ENCODE data around the gene STIP1. TPM values are rescaled to one million over a fixed set of nuclear protein-coding genes. Genes with fewer than 3 reads are reported as not detected.

Gene STIP1
- total and polyA plus RNA-seq, 9 of the 15 experiments (the other 6 are each of a cell fraction or from before 2014, with no cell fraction given), result 58.1 to 465 (median 346) TPM

DNA sequence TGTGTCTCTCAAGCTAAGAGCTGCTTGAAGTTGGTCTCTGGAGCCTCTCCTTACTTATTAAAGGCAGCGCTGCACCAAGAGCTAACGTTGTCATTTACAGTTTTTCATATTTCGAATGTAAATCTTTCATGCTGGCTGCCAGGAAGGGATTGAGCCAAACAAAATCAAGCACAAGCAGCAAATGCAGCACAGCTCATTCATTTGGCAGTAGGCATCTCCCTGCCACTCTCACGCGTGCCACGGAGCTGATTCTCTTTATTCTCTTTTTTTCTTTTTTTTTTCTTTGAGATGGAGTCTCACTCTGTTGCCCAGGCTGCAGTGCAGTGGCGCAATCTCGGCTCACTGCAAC is 47.0 kb downstream of the STIP1 start:
- ATAC-seq, result no peak
- Histone ChIP-seq H4K20me1 (replicated peaks; ENCODE audit: control insufficient read depth, insufficient read depth, low read length) (no peaks in the 10 kb centered on the region), H3K9me1 (ENCODE audit: control insufficient read depth, insufficient read depth, low read length) (no peaks in the 10 kb centered on the region), H3K36me3 (ENCODE audit: control insufficient read depth, insufficient read depth, low read length) (peaks cover 29% of the 10 kb centered on the region; the same call in 2 of the 3 replicates), H3K9me3 (replicated peaks; ENCODE audit: control insufficient read depth, insufficient read depth, low read depth, low read length) (no peaks in the 10 kb centered on the region), H3K27me3 (ENCODE audit: control insufficient read depth in 2 of 2, insufficient read depth in 2 of 2, low read length in 2 of 2) (no peaks in the 10 kb centered on the region), H3K9ac (ENCODE audit: insufficient read depth in 1 of 2, low read depth in 2 of 2, low read length in 2 of 2) (peak overlapping the region; percentile 48 to 71; a peak in 2 of 4 replicates), H3K4me2 (ENCODE audit: insufficient read depth, low read length) (0 out of 2 replicates have a peak overlapping the region, but pooled peaks have one; percentile 67), H3K79me2 (ENCODE audit: control insufficient read depth, insufficient read depth, low read length) (peaks cover 41% of the 10 kb centered on the region), H3K4me3 (no peak overlapping the region), H3K27ac (ENCODE audit: extremely low read depth, low read depth, low read length) (no peak overlapping the region; the same call in 2 of the 3 replicates), H3K4me1 (replicated peaks in 1 of 2; ENCODE audit: control insufficient read depth in 2 of 2, insufficient read depth in 2 of 2, low read length in 2 of 2) (peaks cover 37 to 73% of the 10 kb centered on the region in 2 experiments), H2AFZ (ENCODE audit: low read depth, low read length) (no peak overlapping the region)
- ChIA-PET CTCF (ENCODE audit: low intra/inter-chr PET ratio) (no interaction called here), POLR2A (interaction anchor here (0.6 to 2.5 kb wide), 9 partner anchors 8 to 85 kb away, joined by 3 to 11 read pairs (median 4); partner anchors contain the start of genes FERMT3, FKBP2, PPP1R14B and PRDX5)
- no peak for DNase-seq (ENCODE audit: extremely low read depth in 1 of 4, low spot score in 3 of 4)
- intact Hi-C loops (cut with micrococcal nuclease), result no loop called here
- no peak for TF ChIP-seq RB1 (IDR thresholded peaks at IDR 0.05; ENCODE audit: low read depth)
- peak; percentile 43; the same call in 1 of the 2 replicates for TF ChIP-seq CEBPB (tag; IDR thresholded peaks at IDR 0.05)
- WGBS (ENCODE audit: insufficient coverage, low coverage, missing lambda C conversion rate), result 84% methylated on average over 8 of the region's 8 CpGs
- BruUV-seq (replicated peaks), result no TSS peak
- in situ Hi-C loops (cut with MboI), result no loop called here
- peak; percentile 37 for FAIRE-seq

DNA sequence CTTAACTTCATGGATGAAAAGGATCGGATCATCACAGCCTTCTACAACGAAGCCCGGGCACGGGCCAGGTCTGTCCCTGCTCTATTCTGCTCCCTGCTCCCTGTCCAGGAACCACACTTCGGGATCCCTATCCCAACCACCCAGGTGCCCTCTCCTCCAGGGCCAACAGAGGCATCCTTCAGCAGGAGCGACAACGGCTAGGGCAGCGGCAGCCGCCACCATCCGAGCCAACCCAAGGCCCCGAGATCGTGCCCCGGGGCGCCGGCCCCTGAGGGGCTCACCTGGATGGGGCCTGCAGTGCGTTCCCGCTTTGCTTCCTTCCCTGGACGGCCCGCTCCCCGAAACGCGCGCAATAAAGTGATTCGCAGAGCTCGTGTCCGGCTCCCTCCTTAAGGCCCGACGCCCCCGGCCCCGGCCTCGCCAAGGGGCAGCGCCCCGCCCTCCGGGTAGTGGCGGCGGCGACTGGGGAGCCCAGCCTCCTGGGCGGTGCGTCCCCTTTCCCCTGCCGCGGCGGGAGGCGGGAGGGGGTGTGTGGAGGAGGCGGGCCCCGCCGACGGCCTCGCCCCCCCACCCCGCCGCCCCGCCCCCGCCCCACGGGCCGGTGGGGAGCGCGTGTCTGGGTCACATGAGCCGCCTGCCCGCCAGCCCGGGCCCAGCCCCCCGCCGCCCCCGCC is 48.1 kb downstream of the STIP1 start, which contains the start of gene VEGFB:
VEGFB (plus strand) TSS at position 672 of the 674 bp plus-strand sequence. CDS start 250 bp downstream, outside the sequence.
- peaks cover 39% of the 10 kb centered on the region for H3K79me2 ChIP-seq (ENCODE audit: control insufficient read depth, insufficient read depth, low read length)
- intact Hi-C loops (cut with micrococcal nuclease) (no loop called here), in situ Hi-C loops (cut with MboI) (no loop called here)
- peak within 1 kb of the TSS; percentile 62; the same call in 2 of the 3 replicates for H3K27ac ChIP-seq (ENCODE audit: extremely low read depth, low read depth, low read length)
- POLR2A ChIA-PET, result interaction anchor here (2.2 kb wide), 1 partner anchor 11 kb away, joined by 10 read pairs; no protein-coding TSS in a partner anchor
- peak within 1 kb of the TSS; percentile 58 to 91 for H3K9ac ChIP-seq (ENCODE audit: insufficient read depth in 1 of 2, low read depth in 2 of 2, low read length in 2 of 2)
- no peak within 1 kb of the TSS; the same call in 1 of the 2 replicates for H2AFZ ChIP-seq (ENCODE audit: low read depth, low read length)
- peak within 1 kb of the TSS; percentile 88 for H3K4me2 ChIP-seq (ENCODE audit: insufficient read depth, low read length)
- no peaks in the 10 kb centered on the region for H3K9me1 ChIP-seq (ENCODE audit: control insufficient read depth, insufficient read depth, low read length)
- no peaks in the 10 kb centered on the region for H3K9me3 ChIP-seq (replicated peaks; ENCODE audit: control insufficient read depth, insufficient read depth, low read depth, low read length)
- DNase-seq (ENCODE audit: extremely low read depth in 1 of 4, low spot score in 3 of 4), result peak; percentile 84 to 87 (median 86)
- CTCF ChIA-PET (ENCODE audit: low intra/inter-chr PET ratio), result no interaction called here
- peaks cover 37% of the 10 kb centered on the region; the same call in 2 of the 3 replicates for H3K36me3 ChIP-seq (ENCODE audit: control insufficient read depth, insufficient read depth, low read length)
- WGBS (ENCODE audit: insufficient coverage, low coverage, missing lambda C conversion rate), result 14% methylated on average over 31 of the region's 62 CpGs
- peak within 1 kb of the TSS; percentile 71 for H3K4me3 ChIP-seq
- ATAC-seq, result peak; percentile 67
- peaks cover 37 to 70% of the 10 kb centered on the region in 2 experiments for H3K4me1 ChIP-seq (replicated peaks in 1 of 2; ENCODE audit: control insufficient read depth in 2 of 2, insufficient read depth in 2 of 2, low read length in 2 of 2)
- no peaks in the 10 kb centered on the region for H3K27me3 ChIP-seq (ENCODE audit: control insufficient read depth in 2 of 2, insufficient read depth in 2 of 2, low read length in 2 of 2)
- no peak for FAIRE-seq
- BruUV-seq (replicated peaks), result TSS peak; percentile 47
- no peaks in the 10 kb centered on the region for H4K20me1 ChIP-seq (replicated peaks; ENCODE audit: control insufficient read depth, insufficient read depth, low read length)
- 0 out of 4 replicates have a peak, but pooled peaks of 1 of the 2 experiments have one; percentile 46 for TF ChIP-seq SIN3A (IDR thresholded peaks at IDR 0.05; ENCODE audit: borderline replicate concordance in 2 of 2, control insufficient read depth in 1 of 2, low read depth in 2 of 2, low read length in 2 of 2)
- peak; percentile 55; the same call in 1 of the 2 replicates for TF ChIP-seq MTA3 (IDR thresholded peaks at IDR 0.05; ENCODE audit: borderline replicate concordance)
- no peak for TF ChIP-seq PHF21A (IDR thresholded peaks at IDR 0.05; ENCODE audit: borderline replicate concordance, low read depth)
- TF ChIP-seq, protein P1, sequence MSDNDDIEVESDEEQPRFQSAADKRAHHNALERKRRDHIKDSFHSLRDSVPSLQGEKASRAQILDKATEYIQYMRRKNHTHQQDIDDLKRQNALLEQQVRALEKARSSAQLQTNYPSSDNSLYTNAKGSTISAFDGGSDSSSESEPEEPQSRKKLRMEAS (CRISPR knock-in tag; IDR thresholded peaks at IDR 0.05), result peak; percentile 46; the same call in 1 of the 2 replicates
- TF ChIP-seq, protein P2, sequence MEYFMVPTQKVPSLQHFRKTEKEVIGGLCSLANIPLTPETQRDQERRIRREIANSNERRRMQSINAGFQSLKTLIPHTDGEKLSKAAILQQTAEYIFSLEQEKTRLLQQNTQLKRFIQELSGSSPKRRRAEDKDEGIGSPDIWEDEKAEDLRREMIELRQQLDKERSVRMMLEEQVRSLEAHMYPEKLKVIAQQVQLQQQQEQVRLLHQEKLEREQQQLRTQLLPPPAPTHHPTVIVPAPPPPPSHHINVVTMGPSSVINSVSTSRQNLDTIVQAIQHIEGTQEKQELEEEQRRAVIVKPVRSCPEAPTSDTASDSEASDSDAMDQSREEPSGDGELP (CRISPR knock-in tag; IDR thresholded peaks at IDR 0.05; ENCODE audit: borderline replicate concordance), result peak; percentile 41; the same call in 1 of the 2 replicates
- peak; percentile 47; the same call in 1 of the 2 replicates for TF ChIP-seq POLR2A (conservative IDR thresholded peaks at IDR 0.05)
- TF ChIP-seq RBM34 (IDR thresholded peaks at IDR 0.05; ENCODE audit: borderline replicate concordance, insufficient read depth, low read length), result no peak
- TF ChIP-seq ZNF232 (CRISPR knock-in tag; IDR thresholded peaks at IDR 0.05), result no peak
- 0 out of 2 replicates have a peak, but pooled peaks have one; percentile 35 for TF ChIP-seq IRF2 (CRISPR knock-in tag; IDR thresholded peaks at IDR 0.05)
- no peak for TF ChIP-seq ZNF165 (CRISPR knock-in tag; IDR thresholded peaks at IDR 0.05; ENCODE audit: borderline replicate concordance)
- peak in 1 of 3 experiments; percentile 15 for TF ChIP-seq YY1 (IDR thresholded peaks at IDR 0.05; ENCODE audit: borderline replicate concordance in 1 of 3, control insufficient read depth in 1 of 3, extremely low read depth in 1 of 3, insufficient read depth in 3 of 3, insufficient read length in 1 of 3, insufficient replicate concordance in 2 of 3, low read depth in 1 of 3, low read length in 2 of 3)
